AG04450 (cell line): ENCODE results near the gene HMOX1. TPM values are rescaled to one million over a fixed set of nuclear protein-coding genes. Genes with fewer than 3 reads are reported as not detected.

ENCODE experiments used
- CTCF ChIA-PET: fragments of 300-600, 350-600 bp; formaldehyde crosslinking; extraction: SDS; loops from one replicate; lab custom pipeline; 2022; ENCODE audit warnings: antibody characterized with exemption, inconsistent platforms; lab: Charles Lee
- POLR2A ChIA-PET: fragments of 350-600 bp; formaldehyde crosslinking; extraction: SDS; loops from one replicate; lab custom pipeline; 2021; ENCODE audit warnings: antibody characterized with exemption, inconsistent platforms; lab: Yijun Ruan, JAX
- DNase-seq: peaks from one replicate; pipeline ENCODE4 v3.0.0-alpha.2; 2011; ENCODE audit warnings: low read depth, low spot score
- H3K27ac ChIP-seq: one replicate; pipeline ENCODE4 v1.5.1; 2012; ENCODE audit warnings: low read depth, low read length, control low read depth
- H3K27me3 ChIP-seq: one replicate; pipeline ENCODE4 v1.6.0; 2012; ENCODE audit warnings: low read length; ENCODE audit not compliant: control insufficient read depth, insufficient read depth
- H3K4me3 ChIP-seq: 2 replicates; pipeline ENCODE4 v1.5.1; 2011; ENCODE audit warnings: mild to moderate bottlenecking, low read depth, low read length, control low read depth
- H3K9me3 ChIP-seq: 2 replicates; pipeline ENCODE4 v1.5.1; 2012; ENCODE audit warnings: low read length; ENCODE audit not compliant: control insufficient read depth, insufficient read depth
- CTCF ChIP-seq: IDR thresholded peaks from 2 replicates; pipeline ENCODE4 v1.5.1; 2011; ENCODE audit warnings: low read depth, low read length, control low read depth, inconsistent platforms
- polyA plus RNA-seq: library from polyadenylated mRNA; depleted of rRNA; stranded (reverse); fragments of >200 nt; gene quantifications from 2 replicates; pipeline ENCODE4 v1.2.3, GENCODE V29; 2011

The HMOX1 gene
- polyA plus RNA-seq, 1 experiment, result 55.2 TPM

GRCh38 chr22:35422145-35422544, 41.2 kb downstream of the HMOX1 start:
- POLR2A ChIA-PET, result no interaction called here

GRCh38 chr22:35422936-35423335, 42.0 kb downstream of the HMOX1 start:
- H3K27me3 ChIP-seq, result no peaks in the 10 kb centered on the region
- H3K27ac ChIP-seq, result no peak overlapping the region
- H3K4me3 ChIP-seq, result no peak overlapping the region
- CTCF ChIA-PET, result no interaction called here
- DNase-seq, result no peak
- POLR2A ChIA-PET, result no interaction called here
- no peak for TF ChIP-seq CTCF
- H3K9me3 ChIP-seq, result no peaks in the 10 kb centered on the region; the same call in 1 of the 2 replicates

More at GRCh38 chr22:35422145-35422544, 41.2 kb downstream of the HMOX1 start:
- H3K27me3 ChIP-seq, result no peaks in the 10 kb centered on the region
- DNase-seq, result no peak
- no peaks in the 10 kb centered on the region; the same call in 1 of the 2 replicates for H3K9me3 ChIP-seq
- no peak overlapping the region for H3K27ac ChIP-seq
- no peak for TF ChIP-seq CTCF
- CTCF ChIA-PET, result no interaction called here
- no peak overlapping the region for H3K4me3 ChIP-seq

GRCh38 chr22:35424081-35424480, 43.2 kb downstream of the HMOX1 start:
- CTCF ChIA-PET, result interaction anchor here (1.3 kb wide), 1 partner anchor 159 kb away, joined by 6 read pairs; no protein-coding TSS in a partner anchor
- no peak overlapping the region for H3K4me3 ChIP-seq
- no peak overlapping the region for H3K27ac ChIP-seq
- POLR2A ChIA-PET, result no interaction called here
- H3K9me3 ChIP-seq, result no peaks in the 10 kb centered on the region; the same call in 1 of the 2 replicates
- DNase-seq, result no peak
- no peaks in the 10 kb centered on the region for H3K27me3 ChIP-seq
- no peak for TF ChIP-seq CTCF

GRCh38 chr22:35424761-35425160, 43.9 kb downstream of the HMOX1 start:
- Histone ChIP-seq H3K27me3 (no peaks in the 10 kb centered on the region), H3K4me3 (no peak overlapping the region), H3K27ac (no peak overlapping the region), H3K9me3 (no peaks in the 10 kb centered on the region; the same call in 1 of the 2 replicates)
- DNase-seq, result no peak
- TF ChIP-seq CTCF, result no peak
- ChIA-PET POLR2A (no interaction called here), CTCF (interaction anchor here (0.6 to 1.3 kb wide), 5 partner anchors 117 to 641 kb away, joined by 3 to 7 read pairs (median 3); no protein-coding TSS in a partner anchor)

GRCh38 chr22:35425546-35425945, 44.6 kb downstream of the HMOX1 start:
- no peaks in the 10 kb centered on the region for H3K9me3 ChIP-seq
- H3K27ac ChIP-seq, result no peak overlapping the region
- ChIA-PET CTCF (interaction anchor here (0.6 to 1.3 kb wide), 5 partner anchors 74 to 640 kb away, joined by 3 to 7 read pairs (median 3); no protein-coding TSS in a partner anchor), POLR2A (no interaction called here)
- no peak overlapping the region for H3K4me3 ChIP-seq
- TF ChIP-seq CTCF, result no peak
- no peaks in the 10 kb centered on the region for H3K27me3 ChIP-seq
- no peak for DNase-seq
